Gastroesophageal sphincter (tissue), 3 donors: ENCODE measurements around the gene RBBP8NL.

Experiments
- CTCF ChIP-seq, 4 experiments: fragments of 200-600 bp in 2 of 4; fragments of 450-650 bp in 2 of 4; sonication (generic) in 1 of 4; IDR thresholded peaks; one replicate each; pipeline ENCODE4 v1.5.1; 2017 to 2019; ENCODE audit warnings: antibody characterized with exemption in 4 of 4, mild to moderate bottlenecking in 2 of 4, moderate library complexity in 2 of 4
- EP300 ChIP-seq: sonication (generic); formaldehyde crosslinking; IDR thresholded peaks from one replicate; pipeline ENCODE4 v1.6.1; 2017; ENCODE audit warnings: antibody characterized with exemption, mild to moderate bottlenecking
- POLR2A ChIP-seq, 2 donors: fragments of 450-650 bp; IDR thresholded peaks; one replicate each; pipeline ENCODE4 v1.6.1; 2017; ENCODE audit warnings: antibody characterized with exemption in 2 of 2, mild to moderate bottlenecking in 2 of 2, moderate library complexity in 1 of 2
- POLR2AphosphoS5 ChIP-seq: sonication (generic); formaldehyde crosslinking; IDR thresholded peaks from one replicate; pipeline ENCODE4 v1.6.1; 2017; ENCODE audit warnings: antibody characterized with exemption

DNA sequence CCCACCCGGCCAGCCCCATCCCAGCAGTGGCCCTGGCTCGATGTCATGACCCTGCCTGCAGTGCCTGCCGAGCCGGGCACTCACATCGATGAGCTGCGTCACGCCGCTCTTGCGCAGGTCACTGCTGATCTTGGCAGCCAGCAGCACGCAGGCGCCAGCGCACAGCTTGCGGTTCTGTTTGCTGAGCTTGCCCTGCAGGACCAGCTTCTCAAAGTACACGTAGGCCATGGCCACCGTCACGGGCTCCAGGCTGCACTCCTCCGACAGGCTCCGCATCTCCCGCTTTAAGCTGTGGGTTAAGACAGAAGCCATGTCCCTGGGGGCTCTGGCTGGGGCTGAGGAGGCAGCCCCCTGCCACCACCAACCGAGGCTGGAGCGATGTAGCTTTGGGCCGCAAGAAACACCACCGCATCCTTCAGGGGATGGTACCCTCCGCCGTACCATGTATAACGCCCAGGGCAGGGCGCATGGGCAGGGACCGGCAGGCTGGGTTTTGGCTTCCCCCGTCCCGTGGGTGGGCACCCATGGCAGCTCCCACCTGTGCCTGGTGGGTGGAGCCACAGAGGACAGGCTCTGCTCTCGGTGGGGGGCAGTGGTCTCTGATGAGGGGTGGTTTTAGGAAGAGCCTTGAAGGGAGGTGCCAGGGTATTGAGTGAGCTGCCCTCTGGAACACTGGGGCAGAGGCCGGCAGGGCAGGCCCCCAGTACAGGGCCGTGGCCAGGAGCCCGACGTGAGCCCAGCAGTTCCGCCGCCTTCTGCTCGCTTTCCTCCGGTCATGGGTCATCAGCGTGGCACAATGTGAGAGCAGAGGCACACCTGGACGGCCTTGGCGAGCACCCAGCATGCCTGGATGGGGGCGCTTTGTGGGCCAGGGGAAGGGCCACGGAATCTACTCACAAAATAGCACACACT, 35.9 kb downstream of the RBBP8NL start:
- TF ChIP-seq CTCF (IDR thresholded peaks at IDR 0.05) = no peak
- no peak for TF ChIP-seq POLR2A (IDR thresholded peaks at IDR 0.05)
- TF ChIP-seq POLR2AphosphoS5 = no peak
- TF ChIP-seq EP300 = no peak
